MM.1S (cell line): ENCODE measurements around the gene AGPAT3.

Experiments
- DNase-seq: peaks from one replicate; pipeline ENCODE4 v3.0.0-alpha.2; 2015
- H2AFZ ChIP-seq: fragments of 300-600 bp; sonication (generic); 2 replicates; pipeline ENCODE4 v1.6.0; 2016; ENCODE audit warnings: antibody characterized with exemption, low read length
- H3F3A ChIP-seq: fragments of 300-600 bp; sonication (generic); 2 replicates; pipeline ENCODE4 v1.6.1; 2016; ENCODE audit warnings: mild to moderate bottlenecking, antibody characterized with exemption, low read length, moderate library complexity, mixed read lengths; ENCODE audit not compliant: insufficient read depth
- H3K27ac ChIP-seq: fragments of 300-600 bp; sonication (generic); 2 replicates; pipeline ENCODE4 v1.5.1; 2016; ENCODE audit warnings: mild to moderate bottlenecking, low read length
- H3K27me3 ChIP-seq: fragments of 300-600 bp; sonication (generic); replicated peaks from 2 replicates; pipeline ENCODE4 v1.6.0; 2016; ENCODE audit warnings: low read length; ENCODE audit not compliant: insufficient read depth
- H3K36me3 ChIP-seq: fragments of 300-600 bp; sonication (generic); replicated peaks from 2 replicates; pipeline ENCODE4 v1.6.1; 2016; ENCODE audit warnings: mild to moderate bottlenecking, low read length, mixed read lengths; ENCODE audit not compliant: insufficient read depth
- H3K4me1 ChIP-seq: fragments of 300-600 bp; sonication (generic); 2 replicates; pipeline ENCODE4 v1.6.1; 2016; ENCODE audit warnings: low read length, mixed read lengths
- H3K4me2 ChIP-seq: fragments of 300-600 bp; sonication (generic); 2 replicates; pipeline ENCODE4 v1.6.0; 2016; ENCODE audit warnings: low read depth, low read length
- H3K4me3 ChIP-seq: fragments of 300-600 bp; sonication (generic); 2 replicates; pipeline ENCODE4 v1.5.1; 2016; ENCODE audit warnings: low read length, mixed read lengths
- H3K79me2 ChIP-seq: fragments of 300-600 bp; sonication (generic); 2 replicates; pipeline ENCODE4 v1.6.1; 2016; ENCODE audit warnings: mixed run types, low read length, mixed read lengths
- H3K9ac ChIP-seq: fragments of 300-600 bp; sonication (generic); 2 replicates; pipeline ENCODE4 v1.6.1; 2016; ENCODE audit warnings: low read length, mixed read lengths
- H3K9me2 ChIP-seq: fragments of 300-600 bp; sonication (generic); replicated peaks from 2 replicates; pipeline ENCODE4 v1.6.1; 2016; ENCODE audit warnings: mild to moderate bottlenecking, low read length, mixed read lengths; ENCODE audit not compliant: insufficient read depth
- H3K9me3 ChIP-seq: fragments of 300-600 bp; sonication (generic); replicated peaks from 2 replicates; pipeline ENCODE4 v1.6.1; 2016; ENCODE audit warnings: mild to moderate bottlenecking, low read length, mixed read lengths; ENCODE audit not compliant: insufficient read depth
- H4K20me1 ChIP-seq: fragments of 300-600 bp; sonication (generic); 2 replicates; pipeline ENCODE4 v1.6.1; 2016; ENCODE audit warnings: mild to moderate bottlenecking, low read length, moderate library complexity, mixed read lengths; ENCODE audit not compliant: insufficient read depth
- EZH2 ChIP-seq: fragments of 300-600 bp; sonication (generic); optimal IDR thresholded peaks from 2 replicates; pipeline ENCODE3; 2017; ENCODE audit warnings: low read depth, mild to moderate bottlenecking, antibody characterized with exemption, low read length, mixed read lengths
- EZH2phosphoT487 ChIP-seq: fragments of 300-600 bp; sonication (generic); IDR thresholded peaks from 2 replicates; pipeline ENCODE4 v1.6.1; 2018; ENCODE audit warnings: antibody characterized with exemption, low read length
- TF ChIP-seq, protein P1 (sequence below): fragments of 300-600 bp; sonication (generic); IDR thresholded peaks from 2 replicates; pipeline ENCODE4 v1.5.1; 2016; ENCODE audit warnings: antibody characterized with exemption, low read length, mixed read lengths

Gene AGPAT3

GRCh38 chr21:43825242-43825935, 39.6 kb upstream of the AGPAT3 start:
- H3K36me3 ChIP-seq: no peaks in the 10 kb centered on the region
- H3K9ac ChIP-seq: no peak overlapping the region
- H3K9me3 ChIP-seq: no peaks in the 10 kb centered on the region
- no peaks in the 10 kb centered on the region for H3K79me2 ChIP-seq
- H2AFZ ChIP-seq: no peak overlapping the region
- H3F3A ChIP-seq: no peaks in the 10 kb centered on the region
- H3K27me3 ChIP-seq: peaks cover 38% of the 10 kb centered on the region
- H3K4me1 ChIP-seq: no peaks in the 10 kb centered on the region
- no peaks in the 10 kb centered on the region for H3K9me2 ChIP-seq
- H3K27ac ChIP-seq: no peak overlapping the region
- TF ChIP-seq, protein P1, sequence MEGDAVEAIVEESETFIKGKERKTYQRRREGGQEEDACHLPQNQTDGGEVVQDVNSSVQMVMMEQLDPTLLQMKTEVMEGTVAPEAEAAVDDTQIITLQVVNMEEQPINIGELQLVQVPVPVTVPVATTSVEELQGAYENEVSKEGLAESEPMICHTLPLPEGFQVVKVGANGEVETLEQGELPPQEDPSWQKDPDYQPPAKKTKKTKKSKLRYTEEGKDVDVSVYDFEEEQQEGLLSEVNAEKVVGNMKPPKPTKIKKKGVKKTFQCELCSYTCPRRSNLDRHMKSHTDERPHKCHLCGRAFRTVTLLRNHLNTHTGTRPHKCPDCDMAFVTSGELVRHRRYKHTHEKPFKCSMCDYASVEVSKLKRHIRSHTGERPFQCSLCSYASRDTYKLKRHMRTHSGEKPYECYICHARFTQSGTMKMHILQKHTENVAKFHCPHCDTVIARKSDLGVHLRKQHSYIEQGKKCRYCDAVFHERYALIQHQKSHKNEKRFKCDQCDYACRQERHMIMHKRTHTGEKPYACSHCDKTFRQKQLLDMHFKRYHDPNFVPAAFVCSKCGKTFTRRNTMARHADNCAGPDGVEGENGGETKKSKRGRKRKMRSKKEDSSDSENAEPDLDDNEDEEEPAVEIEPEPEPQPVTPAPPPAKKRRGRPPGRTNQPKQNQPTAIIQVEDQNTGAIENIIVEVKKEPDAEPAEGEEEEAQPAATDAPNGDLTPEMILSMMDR: no peak
- no peak for TF ChIP-seq EZH2phosphoT487
- no peak for TF ChIP-seq EZH2
- H4K20me1 ChIP-seq: no peaks in the 10 kb centered on the region
- H3K4me3 ChIP-seq: no peak overlapping the region
- no peak for DNase-seq
- no peak overlapping the region for H3K4me2 ChIP-seq

GRCh38 chr21:43825936-43826622, 38.9 kb upstream of the AGPAT3 start:
- H3K4me2 ChIP-seq: no peak overlapping the region
- H4K20me1 ChIP-seq: no peaks in the 10 kb centered on the region
- no peaks in the 10 kb centered on the region for H3K9me3 ChIP-seq
- H3K27me3 ChIP-seq: peaks cover 45% of the 10 kb centered on the region
- H3K4me3 ChIP-seq: no peak overlapping the region
- H3F3A ChIP-seq: no peaks in the 10 kb centered on the region
- no peak overlapping the region for H3K9ac ChIP-seq
- no peaks in the 10 kb centered on the region for H3K79me2 ChIP-seq
- no peak overlapping the region for H3K27ac ChIP-seq
- no peaks in the 10 kb centered on the region for H3K36me3 ChIP-seq
- no peak for TF ChIP-seq EZH2
- no peak for TF ChIP-seq EZH2phosphoT487
- TF ChIP-seq, protein P1: no peak
- H3K9me2 ChIP-seq: no peaks in the 10 kb centered on the region
- DNase-seq: no peak
- H3K4me1 ChIP-seq: no peaks in the 10 kb centered on the region
- no peak overlapping the region for H2AFZ ChIP-seq

DNA sequence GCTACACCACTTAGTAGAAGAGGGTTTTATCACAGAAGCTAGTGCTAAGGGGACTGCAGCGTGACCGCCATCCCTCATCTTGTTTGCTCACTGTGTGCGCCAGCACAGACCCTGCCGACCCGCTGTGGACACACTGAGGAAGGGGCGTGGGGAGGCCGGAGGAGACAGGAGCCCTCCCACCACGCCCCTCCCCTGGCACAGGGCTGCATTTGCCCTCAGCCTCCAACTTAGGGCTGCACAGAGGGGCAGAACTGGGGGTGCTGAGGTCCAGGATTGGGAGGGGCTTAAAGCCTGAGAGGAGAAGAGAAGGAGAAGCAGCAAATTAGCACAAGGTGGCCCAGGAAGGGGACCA, 38.4 kb upstream of the AGPAT3 start:
- no peak overlapping the region for H3K27ac ChIP-seq
- no peaks in the 10 kb centered on the region for H3F3A ChIP-seq
- H3K9me2 ChIP-seq: no peaks in the 10 kb centered on the region
- no peak overlapping the region for H3K4me2 ChIP-seq
- DNase-seq: no peak
- no peak overlapping the region for H2AFZ ChIP-seq
- no peaks in the 10 kb centered on the region for H3K79me2 ChIP-seq
- H3K36me3 ChIP-seq: no peaks in the 10 kb centered on the region
- H4K20me1 ChIP-seq: no peaks in the 10 kb centered on the region
- no peaks in the 10 kb centered on the region for H3K4me1 ChIP-seq
- H3K9me3 ChIP-seq: no peaks in the 10 kb centered on the region
- H3K4me3 ChIP-seq: no peak overlapping the region
- peaks cover 50% of the 10 kb centered on the region for H3K27me3 ChIP-seq
- TF ChIP-seq EZH2 (no peak), EZH2phosphoT487 (no peak)
- TF ChIP-seq, protein P1: no peak
- no peak overlapping the region for H3K9ac ChIP-seq
